GM19372 (cell line): Measurements from ENCODE around the gene SBK3.
"Not testable (repeated sequence)": the region's sequence is repeated elsewhere in the genome, so short reads cannot be mapped to it uniquely, and the experiment has no call there.

Experiments
- ATAC-seq: cut with Tn5 transposase; IDR thresholded peaks from one replicate; pipeline ENCODE4 v1.9.1; 2021; ENCODE audit warnings: mild to moderate bottlenecking, low read depth, moderate library complexity; ENCODE audit not compliant: unreplicated experiment

SBK3 gene

GRCh38 chr19:55545443-55545842 lies at the start of gene SBK3:
SBK3 (minus strand) TSS chr19:55545543; CDS start chr19:55545543, 0 bp downstream.
- ATAC-seq: no peak

DNA sequence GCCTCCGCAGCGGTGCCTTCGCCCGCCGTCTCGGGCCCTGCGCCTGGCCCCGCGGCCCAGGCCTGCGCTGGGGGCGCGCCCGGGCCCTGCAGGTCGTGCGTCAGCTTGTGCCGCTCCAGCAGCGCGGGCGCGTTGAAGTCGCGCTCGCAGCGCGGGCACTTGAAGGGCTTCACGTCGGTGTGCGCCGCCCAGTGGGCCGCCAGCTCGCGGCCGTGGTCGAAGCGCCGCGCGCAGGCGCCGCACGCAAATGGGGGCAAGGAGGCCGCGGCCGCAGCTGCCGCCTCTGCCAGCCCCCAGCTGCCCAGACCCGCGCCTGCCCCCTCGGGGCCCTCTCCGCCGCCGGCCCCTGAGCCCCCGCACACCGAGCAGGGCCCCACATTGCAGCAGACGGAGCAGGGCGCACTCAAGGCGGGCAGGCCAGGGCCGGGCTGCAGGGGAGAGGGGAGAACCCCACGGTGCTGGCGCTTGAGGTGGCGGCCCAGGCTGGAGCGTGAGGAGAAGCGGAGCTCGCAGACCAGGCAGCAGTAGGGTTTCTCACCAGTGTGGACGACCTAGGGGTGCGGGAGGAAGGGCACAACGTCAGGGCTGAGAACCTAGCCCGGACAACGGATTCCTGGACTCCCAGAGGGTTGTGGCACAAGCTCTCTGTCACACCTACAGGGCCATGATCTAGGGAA lies 47.9 kb upstream of the SBK3 start:
- no peak for ATAC-seq

DNA sequence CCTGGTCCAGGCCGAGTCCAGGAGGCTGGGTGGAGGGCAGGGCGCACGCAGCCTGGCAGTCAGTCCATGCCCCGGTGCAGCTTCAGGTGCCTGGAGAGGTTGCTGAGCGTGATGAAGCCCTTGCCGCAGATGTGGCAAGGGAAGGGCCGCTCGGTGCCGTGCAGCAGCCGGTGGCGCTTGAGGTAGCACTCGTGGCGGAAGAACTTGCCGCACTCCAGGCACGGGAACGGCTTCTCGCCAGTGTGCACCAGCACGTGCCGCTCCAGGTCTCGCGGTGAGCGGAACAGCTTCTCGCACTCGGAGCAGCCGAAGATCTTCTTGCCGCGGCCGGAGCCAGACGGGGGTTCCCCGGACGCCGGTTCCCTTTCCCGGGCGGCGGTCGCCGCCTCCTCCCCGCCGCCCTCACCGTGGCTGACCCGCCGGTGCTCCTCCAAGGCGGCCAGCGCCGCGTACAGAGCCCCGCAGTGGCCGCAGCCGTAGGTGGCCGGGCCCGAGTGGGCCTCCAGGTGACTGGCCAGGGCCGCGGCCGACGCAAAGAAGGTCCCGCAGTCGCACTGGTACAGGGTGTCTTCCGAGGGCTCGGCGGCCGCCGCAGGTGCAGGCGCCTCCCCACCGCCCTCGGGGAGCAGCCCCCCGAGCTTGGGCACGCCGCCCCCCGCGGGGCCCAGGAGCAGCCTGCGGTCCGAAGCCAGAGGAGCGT lies 47.2 kb upstream of the SBK3 start:
- ATAC-seq: no peak

DNA sequence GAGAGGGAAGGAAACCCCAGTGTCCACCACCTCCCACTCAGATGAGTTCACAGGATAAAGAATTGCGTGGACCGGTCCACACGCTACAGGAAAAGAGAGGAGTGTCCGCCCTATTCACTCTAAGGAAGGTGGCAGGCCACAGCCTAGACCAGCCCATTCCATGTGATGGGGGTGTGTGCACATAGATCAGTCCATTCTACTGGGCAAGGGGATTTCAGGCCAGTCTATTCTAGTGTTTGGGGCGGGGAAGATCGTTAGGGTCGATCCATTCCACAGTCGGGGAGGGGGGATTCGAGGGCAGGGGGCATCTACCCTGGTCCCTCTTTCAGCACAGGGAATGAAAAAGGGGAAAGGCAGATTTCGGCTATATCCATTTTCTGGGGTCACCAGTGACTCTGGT lies 46.2 kb upstream of the SBK3 start:
- no peak for ATAC-seq

DNA sequence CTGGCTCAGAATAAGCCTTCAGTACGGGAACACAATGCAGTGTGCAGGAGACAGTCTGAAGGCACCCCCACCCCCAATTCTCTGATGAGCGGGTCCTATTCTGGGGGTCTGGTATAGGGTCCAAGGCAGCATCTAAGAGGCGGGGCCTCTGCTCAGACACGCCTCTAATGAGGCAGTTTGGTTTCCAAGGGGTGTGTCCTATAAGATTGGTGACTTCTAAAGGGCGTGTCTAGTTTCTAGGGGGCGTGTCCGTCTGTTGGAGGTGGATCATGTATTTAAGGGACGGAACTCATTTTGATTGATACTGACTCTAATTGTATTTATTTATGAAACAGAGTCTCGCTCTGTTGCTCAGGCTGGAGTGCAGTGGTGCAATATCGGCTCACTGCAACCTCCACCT lies 45.3 kb upstream of the SBK3 start:
- ATAC-seq: no peak

DNA sequence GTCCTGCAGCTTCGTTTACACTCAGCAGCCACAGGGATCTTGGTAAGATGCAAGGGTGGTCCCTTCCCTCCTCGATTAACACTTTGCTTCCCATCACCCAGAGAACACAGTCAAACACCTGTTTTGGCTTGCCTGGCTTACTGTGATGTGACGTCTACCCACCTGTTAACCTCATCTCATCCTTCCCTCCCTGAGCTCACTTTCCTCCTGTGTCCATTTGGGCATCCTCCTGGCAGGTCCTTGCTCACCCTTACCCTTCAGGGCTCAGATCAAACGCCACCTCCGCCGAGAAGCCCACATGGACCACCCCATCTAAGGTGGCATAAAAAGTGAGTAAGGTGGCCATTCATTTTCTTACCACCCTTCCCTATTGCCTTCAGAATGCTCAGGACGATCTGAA lies 44.8 kb upstream of the SBK3 start:
- ATAC-seq: no peak

DNA sequence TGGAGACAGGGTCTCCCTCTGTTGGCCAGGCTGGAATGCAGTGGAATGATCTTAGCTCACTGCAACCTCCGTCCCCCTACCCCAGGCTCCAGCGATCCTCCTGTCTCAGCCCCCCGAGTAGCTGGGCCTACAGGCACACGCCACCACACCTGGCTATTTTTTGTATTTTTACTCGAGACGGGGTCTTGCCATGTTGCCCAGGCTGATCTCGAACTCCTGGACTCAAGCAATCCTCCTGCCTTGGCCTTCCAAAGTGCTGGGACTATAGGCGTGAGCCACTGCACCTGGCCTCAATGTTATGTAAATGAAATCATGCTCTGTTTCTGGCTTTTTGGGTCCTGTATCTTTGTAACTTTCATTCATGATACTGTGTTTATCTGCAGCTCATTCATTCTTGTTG lies 43.4 kb upstream of the SBK3 start:
- ATAC-seq: no peak

- ATAC-seq: peak; percentile 96
Measured at GRCh38 chr19:55586976-55587668, 41.8 kb upstream of the SBK3 start.

DNA sequence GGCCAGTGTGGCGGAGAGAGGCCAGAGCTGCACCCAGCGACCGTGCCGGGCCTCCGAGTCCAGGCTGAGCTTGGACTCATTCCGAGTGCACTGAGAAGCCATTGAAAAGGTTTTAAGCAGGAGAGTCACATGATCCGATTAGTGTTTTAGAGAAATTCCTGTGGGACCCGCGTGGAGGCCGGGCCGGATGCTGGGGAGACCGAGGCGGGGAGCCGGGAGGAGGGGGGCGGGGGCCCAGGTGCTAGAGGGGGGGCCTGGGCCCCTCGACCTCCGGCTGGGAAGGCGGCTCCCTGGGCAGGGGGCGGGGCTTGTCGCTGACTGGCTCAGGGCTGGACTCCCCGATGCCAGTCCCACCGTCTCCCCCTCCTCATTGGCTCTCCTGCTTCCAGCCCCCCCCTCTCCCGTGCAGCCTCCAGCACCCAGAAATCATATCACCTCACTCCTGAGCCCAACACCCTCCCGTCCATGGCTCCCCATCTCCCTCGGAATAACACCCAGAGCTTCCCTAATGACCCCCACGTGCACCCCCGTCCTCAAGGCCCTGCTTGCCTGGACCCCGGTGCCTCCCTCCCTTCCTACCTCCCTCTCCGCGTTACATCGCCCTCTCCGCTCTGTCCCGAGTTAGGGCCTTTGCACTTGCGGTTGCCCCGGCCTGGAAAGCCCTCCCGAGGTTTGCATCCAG lies 40.5 kb upstream of the SBK3 start:
- ATAC-seq: no peak

- no peak for ATAC-seq
Measured at GRCh38 chr19:55584871-55585270, 39.5 kb upstream of the SBK3 start.

GRCh38 chr19:55583897-55584296 lies 38.6 kb upstream of the SBK3 start:
- ATAC-seq: not testable (repeated sequence)

DNA sequence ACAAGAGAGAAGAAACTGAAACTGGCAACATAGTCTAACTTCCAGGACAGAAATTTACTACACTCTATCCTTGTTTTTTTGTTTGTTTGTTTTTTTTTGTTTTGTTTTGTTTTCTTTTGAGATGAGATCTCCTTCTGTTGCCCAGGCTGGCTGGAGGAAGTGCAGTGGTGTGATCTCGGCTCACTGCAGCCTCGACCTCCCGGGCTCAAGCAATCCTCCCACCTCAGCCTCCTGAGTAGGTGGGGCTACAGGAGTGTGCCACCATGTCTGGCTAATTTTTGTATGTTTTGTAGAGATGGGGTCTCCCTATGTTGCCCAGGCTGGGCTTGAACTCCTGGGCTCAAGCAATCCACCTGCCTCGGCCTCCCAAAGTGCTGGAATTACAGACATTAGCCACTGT lies 36.9 kb upstream of the SBK3 start:
- not testable (repeated sequence) for ATAC-seq

DNA sequence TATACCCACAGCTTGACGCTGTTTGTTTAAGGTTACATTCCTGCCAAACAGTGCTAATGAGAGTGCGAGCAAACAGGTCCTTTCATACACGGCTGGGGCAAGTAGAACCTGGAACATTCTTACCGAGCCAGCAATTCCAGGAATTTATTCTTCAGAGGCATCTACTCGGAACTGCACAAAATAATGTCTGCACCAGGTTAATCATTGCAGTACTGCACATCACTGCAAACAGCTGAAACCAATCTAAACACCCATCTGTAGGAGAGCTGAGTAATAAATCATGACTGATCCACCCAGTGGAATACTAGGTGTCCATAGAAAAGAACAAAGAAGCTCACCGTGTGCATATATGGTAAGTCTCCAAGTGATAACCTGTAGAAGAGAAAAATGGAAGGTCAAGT lies 36.5 kb upstream of the SBK3 start:
- no peak for ATAC-seq

GRCh38 chr19:55581145-55581822 lies 35.9 kb upstream of the SBK3 start:
- no peak for ATAC-seq

DNA sequence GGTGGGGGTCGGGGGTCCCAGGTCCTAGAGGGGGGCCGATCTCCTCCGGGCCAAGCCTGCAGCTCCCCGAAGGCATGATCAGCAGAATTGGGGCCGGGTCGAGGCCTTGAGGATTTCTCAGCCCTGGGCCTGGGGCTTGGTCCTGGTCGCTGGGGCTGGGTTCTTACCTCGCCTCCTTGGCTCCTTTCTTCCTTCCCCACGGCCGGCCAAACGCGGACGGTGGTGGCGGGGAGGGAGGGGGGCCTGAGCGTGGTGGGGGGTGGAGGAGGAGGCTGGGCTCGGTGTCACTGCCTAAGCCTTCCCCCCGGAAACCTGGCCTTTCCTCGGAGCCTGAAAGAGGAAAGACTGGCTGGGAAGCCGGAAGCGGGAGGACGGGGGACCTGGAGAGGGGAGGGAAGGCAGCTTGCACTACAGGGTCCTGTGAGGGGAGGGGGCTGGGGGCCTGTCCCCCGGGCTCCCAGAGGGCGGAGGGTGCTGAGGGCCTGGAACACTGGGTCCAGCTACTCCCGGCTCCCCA lies 35.3 kb upstream of the SBK3 start, which contains the start of gene ZNF579:
TSS of gene ZNF579 (minus strand) at position 221 of the 517 bp plus-strand sequence. CDS start 1,209 bp downstream, outside the sequence.
- no peak for ATAC-seq

- ATAC-seq: no peak
Measured at GRCh38 chr19:55579766-55580621, 34.7 kb upstream of the SBK3 start.

- no peak for ATAC-seq
Measured at GRCh38 chr19:55578761-55579747, 33.7 kb upstream of the SBK3 start.
